Hematopoietic multipotent progenitor cell treated with erythropoietin and hydrocortisone succinate and interleukin-3 and kit ligand, for 17 days (in vitro differentiated cells): ENCODE data around the gene FAM234A.

ENCODE experiments used
- DNase-seq: peaks from one replicate; pipeline ENCODE4 v3.0.0-alpha.2; 2015; ENCODE audit warnings: low spot score

FAM234A gene

GRCh38 chr16:301235-301634 lies 66.6 kb downstream of the FAM234A start:
- no peak for DNase-seq

DNA sequence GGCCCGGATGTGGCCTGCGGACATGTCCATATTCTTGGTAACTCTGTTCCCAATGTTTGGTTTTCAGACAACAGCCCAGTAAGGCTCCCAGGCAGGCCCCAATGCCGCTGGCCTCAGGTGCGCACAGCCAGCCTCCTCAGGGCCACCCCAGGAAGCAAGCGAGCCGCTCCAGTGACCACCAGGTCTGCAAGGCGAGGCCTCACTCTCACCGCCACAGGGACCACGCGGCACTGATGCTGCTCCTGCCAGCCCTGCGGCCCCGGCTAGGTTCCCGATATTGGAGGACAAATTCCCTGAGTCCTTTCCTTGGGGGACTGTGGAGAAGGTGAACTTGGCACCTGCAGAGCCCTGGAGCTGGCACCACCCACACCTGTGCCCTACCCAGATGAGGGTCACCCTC lies 67.3 kb downstream of the FAM234A start:
- DNase-seq: no peak

DNA sequence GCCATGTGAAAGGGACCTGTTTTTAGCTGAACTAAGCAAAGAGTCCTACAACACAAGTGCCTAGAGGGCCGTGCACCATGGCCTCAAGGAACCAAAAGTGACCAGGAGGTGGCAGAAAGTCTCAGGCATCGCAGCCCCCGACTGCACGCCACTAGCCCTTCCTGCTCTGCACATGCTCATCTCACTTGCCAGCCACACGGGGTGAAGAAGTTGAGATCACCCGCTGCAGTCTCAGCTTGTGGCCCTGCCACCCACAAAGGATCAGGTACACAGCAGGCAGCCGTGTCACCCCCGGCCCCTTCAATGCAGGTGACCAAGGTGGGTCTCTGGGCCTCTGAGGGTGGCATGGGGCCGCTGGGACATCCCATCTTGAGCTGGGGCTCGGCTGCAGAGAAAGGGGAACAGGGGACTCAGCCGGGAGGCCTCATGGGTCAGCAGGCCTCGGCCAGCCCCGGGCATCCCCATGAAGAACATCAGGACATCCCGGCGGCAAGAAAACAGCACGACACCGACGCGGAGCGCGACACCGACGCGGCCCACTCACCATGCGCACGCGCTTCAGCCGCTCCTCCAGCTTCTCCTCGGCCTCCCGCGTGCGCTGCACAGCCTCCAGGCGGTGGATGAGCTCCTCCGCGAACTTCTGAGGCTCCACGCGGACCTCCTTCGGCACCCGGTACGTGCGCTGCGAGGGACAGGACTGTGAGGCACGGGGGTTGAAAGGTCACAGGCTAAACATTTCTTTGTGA lies 69.3 kb downstream of the FAM234A start:
- DNase-seq: no peak

DNA sequence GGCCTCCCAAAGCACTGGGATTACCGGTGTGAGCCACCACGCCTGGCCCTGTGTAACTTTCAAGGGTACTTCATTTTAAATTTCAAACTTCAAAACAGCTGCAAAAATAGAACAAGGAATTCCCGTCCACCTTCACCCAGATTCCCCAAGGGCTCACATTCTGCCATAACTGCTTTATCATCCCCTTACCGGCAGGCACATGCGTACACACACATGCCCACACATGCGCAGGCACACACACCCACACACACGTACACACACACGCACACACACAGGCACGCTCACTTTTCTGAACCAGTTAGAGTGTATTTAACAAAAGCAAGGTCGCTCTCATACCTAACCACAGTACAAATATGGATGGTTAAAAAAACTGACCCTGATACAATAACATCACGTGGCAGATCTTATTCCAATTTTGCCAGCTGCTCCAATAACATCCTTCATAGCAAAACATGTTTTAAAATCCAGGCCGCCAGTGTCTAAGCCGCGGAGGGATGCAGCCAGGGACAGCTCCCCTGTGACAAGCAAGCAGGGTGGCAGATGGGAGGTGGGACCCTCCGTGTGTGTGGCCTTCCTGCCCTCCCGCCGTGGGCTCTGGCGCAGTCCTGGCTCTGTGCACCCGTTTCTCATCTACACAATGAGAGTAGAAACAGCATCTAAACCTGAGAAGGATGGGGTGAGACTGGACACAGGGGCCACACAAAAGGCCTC lies 71.5 kb downstream of the FAM234A start:
- DNase-seq: no peak

DNA sequence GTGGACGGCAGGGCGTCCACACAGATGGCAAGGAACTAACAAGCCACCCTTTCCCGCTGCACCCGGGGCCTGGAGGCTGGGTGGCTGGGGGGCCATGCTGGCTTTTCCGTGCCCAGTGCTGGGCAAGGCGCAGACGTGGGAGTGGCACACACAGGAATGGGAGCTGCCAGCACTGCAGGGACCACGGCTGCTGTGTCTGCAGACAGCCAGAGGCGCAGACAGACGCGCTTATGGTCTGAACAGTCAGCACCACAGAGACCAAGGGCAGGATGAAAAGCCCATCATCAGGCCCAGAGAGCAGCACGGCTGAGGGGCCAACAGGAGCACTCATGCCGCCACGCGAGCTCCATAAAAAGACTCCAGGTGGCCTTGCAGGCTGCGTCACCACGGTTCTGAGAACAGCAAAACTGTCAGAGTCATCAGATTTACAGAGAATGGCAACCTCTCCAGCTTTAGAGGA lies 72.3 kb downstream of the FAM234A start:
- DNase-seq: no peak

- no peak for DNase-seq
These were observed 73.2 kb downstream of the FAM234A start for GRCh38 chr16:307691-308312.

- no peak for DNase-seq
These were observed 74.9 kb downstream of the FAM234A start for GRCh38 chr16:309476-309875.

DNA sequence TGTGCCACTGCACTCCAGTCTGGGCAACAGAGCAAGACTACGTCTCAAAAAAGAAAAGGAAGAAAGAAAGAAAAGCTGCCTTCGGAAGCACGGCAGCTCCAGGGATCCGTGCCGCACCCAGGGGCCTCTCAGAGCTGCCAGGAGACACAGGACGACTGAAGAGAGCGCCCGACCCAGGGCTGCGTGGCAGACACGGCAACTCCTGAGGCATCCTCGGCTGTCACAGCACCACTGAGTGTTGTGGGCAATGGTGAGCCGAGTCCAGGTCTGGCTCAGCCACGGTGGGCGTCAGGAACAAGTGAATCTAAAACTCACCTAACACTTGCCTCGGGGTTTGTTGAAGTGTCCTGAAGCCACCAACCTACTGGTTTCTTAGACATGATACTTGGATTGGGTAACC lies 77.1 kb downstream of the FAM234A start:
- no peak for DNase-seq

DNA sequence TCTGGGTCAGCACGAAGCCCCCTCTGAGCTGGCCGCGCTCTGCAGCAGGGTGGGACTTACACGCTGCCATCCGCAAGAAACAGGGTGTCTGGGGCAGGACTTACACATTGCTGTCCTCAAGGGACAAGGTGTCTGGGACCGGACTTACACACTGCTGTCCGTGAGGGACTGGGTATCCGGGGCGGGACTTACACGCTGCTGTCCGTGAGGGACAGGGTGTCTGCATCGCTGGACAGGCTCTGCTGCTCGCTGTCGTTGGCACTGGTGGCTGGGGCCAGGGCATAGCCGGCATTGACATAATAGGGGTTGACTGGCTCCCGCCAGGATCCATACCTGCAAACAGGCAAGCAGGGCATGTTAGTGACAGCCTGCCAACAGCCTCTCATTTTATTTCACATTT lies 79.7 kb downstream of the FAM234A start:
- no peak for DNase-seq

DNA sequence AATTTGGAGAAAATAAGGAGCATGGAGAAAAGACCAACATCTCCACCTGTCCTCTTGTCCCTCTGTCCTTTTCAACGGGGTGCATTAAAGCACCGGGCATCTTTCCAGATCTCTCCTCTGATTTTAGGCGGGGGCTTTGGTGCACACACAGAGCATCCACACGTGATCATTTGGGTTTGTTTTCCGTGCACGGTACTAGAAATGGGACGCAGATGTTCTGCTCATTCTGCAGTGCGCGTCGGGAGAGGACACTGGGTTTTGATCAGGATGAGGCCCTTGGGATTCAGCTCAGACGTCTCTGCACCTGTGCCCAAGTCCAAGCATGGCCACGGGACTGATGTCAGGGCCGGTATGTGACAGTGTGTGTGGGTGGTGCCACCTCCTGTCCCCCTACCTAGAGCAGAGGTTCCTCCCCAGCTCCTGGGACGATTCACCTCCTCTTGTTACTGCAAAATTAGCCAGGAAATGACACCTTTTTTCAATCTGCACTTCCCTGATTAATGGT lies 80.2 kb downstream of the FAM234A start:
- no peak for DNase-seq
